HG03378 (cell line): ENCODE results near the gene FOS.
"Not testable (repeated sequence)": the region's sequence is repeated elsewhere in the genome, so short reads cannot be mapped to it uniquely, and the experiment has no call there.

Experiments used
- ATAC-seq: cut with Tn5 transposase; IDR thresholded peaks from one replicate; pipeline ENCODE4 v1.9.1; 2021; ENCODE audit warnings: mild to moderate bottlenecking, moderate library complexity; ENCODE audit not compliant: unreplicated experiment

The FOS gene

GRCh38 chr14:75292101-75292563, 13.5 kb downstream of the FOS start:
- ATAC-seq: no peak

GRCh38 chr14:75292886-75293285, 14.3 kb downstream of the FOS start:
- no peak for ATAC-seq

GRCh38 chr14:75293920-75294648, 15.5 kb downstream of the FOS start:
- peak; percentile 77 for ATAC-seq

GRCh38 chr14:75294649-75295033, 16.0 kb downstream of the FOS start:
- ATAC-seq: no peak

GRCh38 chr14:75295061-75295461, 16.4 kb downstream of the FOS start:
- no peak for ATAC-seq

GRCh38 chr14:75295491-75296345, 17.1 kb downstream of the FOS start:
- ATAC-seq: no peak

GRCh38 chr14:75297411-75298040, 18.9 kb downstream of the FOS start:
- ATAC-seq: no peak

GRCh38 chr14:75298187-75298965, 19.7 kb downstream of the FOS start:
- ATAC-seq: no peak

GRCh38 chr14:75299059-75299458, 20.4 kb downstream of the FOS start:
- ATAC-seq: no peak

- no peak for ATAC-seq
Measured at GRCh38 chr14:75299576-75299975, 20.9 kb downstream of the FOS start.

GRCh38 chr14:75301666-75302325, 23.2 kb downstream of the FOS start:
- no peak for ATAC-seq

- ATAC-seq: no peak
Measured at GRCh38 chr14:75303381-75303789, 24.8 kb downstream of the FOS start.

GRCh38 chr14:75306410-75306809, 27.8 kb downstream of the FOS start:
- ATAC-seq: not testable (repeated sequence)

GRCh38 chr14:75306927-75307699, 28.5 kb downstream of the FOS start:
- no peak for ATAC-seq

GRCh38 chr14:75307700-75308379, 29.2 kb downstream of the FOS start:
- ATAC-seq: no peak

- not testable (repeated sequence) for ATAC-seq
Measured at GRCh38 chr14:75308991-75309390, 30.4 kb downstream of the FOS start.

GRCh38 chr14:75309561-75309960, 30.9 kb downstream of the FOS start:
- not testable (repeated sequence) for ATAC-seq

GRCh38 chr14:75310295-75311111, 31.9 kb downstream of the FOS start:
- no peak for ATAC-seq
